ENCODE measurements around the gene SORCS1.

DNA sequence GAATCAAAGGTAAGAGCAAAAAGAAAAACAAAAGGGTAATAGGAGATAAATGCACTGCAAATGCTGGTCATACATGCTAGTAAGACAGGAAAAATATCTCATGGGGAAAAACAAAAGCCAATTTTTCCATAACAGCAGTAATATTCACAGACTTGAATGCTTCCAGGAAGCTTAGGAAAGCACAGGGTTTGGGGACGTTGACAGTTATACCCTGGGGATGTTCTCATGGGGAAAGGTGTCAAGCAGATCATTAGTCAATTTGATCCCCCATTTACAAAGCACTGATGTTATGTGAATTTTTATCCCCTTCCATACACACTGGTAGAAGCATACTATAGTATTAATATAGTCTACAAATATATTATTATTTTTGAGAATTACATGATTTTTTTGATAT lies 232.7 kb downstream of the SORCS1 start:
- TF ChIP-seq, protein P1, sequence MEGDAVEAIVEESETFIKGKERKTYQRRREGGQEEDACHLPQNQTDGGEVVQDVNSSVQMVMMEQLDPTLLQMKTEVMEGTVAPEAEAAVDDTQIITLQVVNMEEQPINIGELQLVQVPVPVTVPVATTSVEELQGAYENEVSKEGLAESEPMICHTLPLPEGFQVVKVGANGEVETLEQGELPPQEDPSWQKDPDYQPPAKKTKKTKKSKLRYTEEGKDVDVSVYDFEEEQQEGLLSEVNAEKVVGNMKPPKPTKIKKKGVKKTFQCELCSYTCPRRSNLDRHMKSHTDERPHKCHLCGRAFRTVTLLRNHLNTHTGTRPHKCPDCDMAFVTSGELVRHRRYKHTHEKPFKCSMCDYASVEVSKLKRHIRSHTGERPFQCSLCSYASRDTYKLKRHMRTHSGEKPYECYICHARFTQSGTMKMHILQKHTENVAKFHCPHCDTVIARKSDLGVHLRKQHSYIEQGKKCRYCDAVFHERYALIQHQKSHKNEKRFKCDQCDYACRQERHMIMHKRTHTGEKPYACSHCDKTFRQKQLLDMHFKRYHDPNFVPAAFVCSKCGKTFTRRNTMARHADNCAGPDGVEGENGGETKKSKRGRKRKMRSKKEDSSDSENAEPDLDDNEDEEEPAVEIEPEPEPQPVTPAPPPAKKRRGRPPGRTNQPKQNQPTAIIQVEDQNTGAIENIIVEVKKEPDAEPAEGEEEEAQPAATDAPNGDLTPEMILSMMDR (IDR thresholded peaks at IDR 0.05) = no peak
- TF ChIP-seq POLR2AphosphoS5 (IDR thresholded peaks at IDR 0.05) = no peak
